DND-41 (cell line): Measurements from ENCODE around the gene SMPX.

Experiments used
- ATAC-seq: fragments of 200-7000 bp; cut with Tn5 transposase; 3 replicates; pipeline ENCODE4 v1.9.1; 2021; ENCODE audit warnings: low read depth; ENCODE audit not compliant: insufficient read depth
- DNase-seq: peaks from one replicate; pipeline ENCODE4 v3.0.0-alpha.2; 2020
- H2AFZ ChIP-seq: 2 replicates; pipeline ENCODE4 v1.6.0; 2012; ENCODE audit warnings: low read depth, low read length
- H3K27ac ChIP-seq: 2 replicates; pipeline ENCODE4 v1.5.1; 2012; ENCODE audit warnings: low read length, inconsistent platforms
- H3K27me3 ChIP-seq: fragments of 200-600 bp; sonication (generic); 2 replicates; pipeline ENCODE4 v1.6.0; 2012; ENCODE audit warnings: low read length, mild to moderate bottlenecking, inconsistent platforms; ENCODE audit not compliant: insufficient read depth, poor library complexity
- H3K36me3 ChIP-seq: 2 replicates; pipeline ENCODE4 v1.5.1; 2012; ENCODE audit warnings: low read length, inconsistent platforms; ENCODE audit not compliant: insufficient read depth
- H3K4me1 ChIP-seq: 2 replicates; pipeline ENCODE4 v1.5.1; 2012; ENCODE audit warnings: mild to moderate bottlenecking, low read length; ENCODE audit not compliant: insufficient read depth
- H3K4me2 ChIP-seq: 2 replicates; pipeline ENCODE4 v1.6.0; 2012; ENCODE audit warnings: mild to moderate bottlenecking, moderate library complexity, low read length, inconsistent platforms; ENCODE audit not compliant: insufficient read depth
- H3K4me3 ChIP-seq, 2 experiments: fragments of 200-600 bp in 1 of 2; shearing (Covaris generic) in 1 of 2; 2 replicates each; pipeline ENCODE4 v1.5.1; 2012 to 2016; ENCODE audit warnings: inconsistent platforms in 2 of 2, low read length in 2 of 2, mild to moderate bottlenecking in 2 of 2, low read depth in 1 of 2, moderate library complexity in 1 of 2
- H3K79me2 ChIP-seq: 2 replicates; pipeline ENCODE4 v1.6.0; 2012; ENCODE audit warnings: low read length, inconsistent platforms; ENCODE audit not compliant: insufficient read depth
- H3K9ac ChIP-seq: 2 replicates; pipeline ENCODE4 v1.6.0; 2012; ENCODE audit warnings: low read depth, mild to moderate bottlenecking, inconsistent platforms, low read length, moderate library complexity
- H3K9me3 ChIP-seq: 2 replicates; pipeline ENCODE4 v1.5.1; 2012; ENCODE audit warnings: low read length, moderate library complexity, mild to moderate bottlenecking, inconsistent platforms; ENCODE audit not compliant: insufficient read depth, severe bottlenecking
- H4K20me1 ChIP-seq: 2 replicates; pipeline ENCODE4 v1.6.0; 2012; ENCODE audit warnings: low read length; ENCODE audit not compliant: insufficient read depth
- CTCF ChIP-seq: IDR thresholded peaks from 2 replicates; pipeline ENCODE4 v1.5.1; 2012; ENCODE audit warnings: borderline replicate concordance, low read length, moderate library complexity, mild to moderate bottlenecking; ENCODE audit not compliant: poor library complexity, severe bottlenecking; ENCODE audit errors: extremely low read depth
- EZH2 ChIP-seq: IDR thresholded peaks from 3 replicates; pipeline ENCODE4 v1.6.1; 2012; ENCODE audit warnings: borderline replicate concordance, low read depth, mild to moderate bottlenecking, moderate library complexity, low read length, inconsistent platforms; ENCODE audit not compliant: severe bottlenecking

SMPX gene

GRCh38 chrX:21711848-21712197 is 46.1 kb downstream of the SMPX start:
- no peak overlapping the region for H3K27ac ChIP-seq
- H3K4me2 ChIP-seq = no peak overlapping the region
- no peaks in the 10 kb centered on the region for H4K20me1 ChIP-seq
- H3K27me3 ChIP-seq = no peaks in the 10 kb centered on the region
- no peak overlapping the region for H2AFZ ChIP-seq
- ATAC-seq = no peak
- H3K9ac ChIP-seq = no peak overlapping the region
- DNase-seq = no peak
- H3K79me2 ChIP-seq = no peaks in the 10 kb centered on the region
- no peaks in the 10 kb centered on the region for H3K4me1 ChIP-seq
- H3K36me3 ChIP-seq = no peaks in the 10 kb centered on the region
- no peaks in the 10 kb centered on the region for H3K9me3 ChIP-seq
- H3K4me3 ChIP-seq = no peak overlapping the region
- no peak for TF ChIP-seq CTCF
- TF ChIP-seq EZH2 = no peak

GRCh38 chrX:21711129-21711847 is 46.6 kb downstream of the SMPX start:
- H3K4me1 ChIP-seq = no peaks in the 10 kb centered on the region
- no peak overlapping the region for H3K4me3 ChIP-seq
- no peak overlapping the region for H3K4me2 ChIP-seq
- H3K9me3 ChIP-seq = no peaks in the 10 kb centered on the region
- DNase-seq (no peak), ATAC-seq (no peak)
- no peaks in the 10 kb centered on the region for H3K79me2 ChIP-seq
- no peaks in the 10 kb centered on the region for H4K20me1 ChIP-seq
- no peak overlapping the region for H3K27ac ChIP-seq
- H3K9ac ChIP-seq = no peak overlapping the region
- no peaks in the 10 kb centered on the region for H3K36me3 ChIP-seq
- no peaks in the 10 kb centered on the region for H3K27me3 ChIP-seq
- TF ChIP-seq CTCF (no peak), EZH2 (no peak)
- H2AFZ ChIP-seq = no peak overlapping the region

GRCh38 chrX:21708116-21708515 is 49.8 kb downstream of the SMPX start:
- H3K4me3 ChIP-seq = no peak overlapping the region
- no peaks in the 10 kb centered on the region for H3K27me3 ChIP-seq
- TF ChIP-seq EZH2 = no peak
- no peak for TF ChIP-seq CTCF
- ATAC-seq (no peak), DNase-seq (no peak)
- no peak overlapping the region for H3K4me2 ChIP-seq
- H2AFZ ChIP-seq = no peak overlapping the region
- no peaks in the 10 kb centered on the region for H4K20me1 ChIP-seq
- no peaks in the 10 kb centered on the region for H3K79me2 ChIP-seq
- H3K36me3 ChIP-seq = no peaks in the 10 kb centered on the region
- H3K27ac ChIP-seq = no peak overlapping the region
- no peak overlapping the region for H3K9ac ChIP-seq
- no peaks in the 10 kb centered on the region for H3K9me3 ChIP-seq
- H3K4me1 ChIP-seq = no peaks in the 10 kb centered on the region
